Activated T-cell treated with anti-CD3 and anti-CD28 coated beads, Interleukin-2, amount 50 U/mL, for 4 hours (primary cell): Measurements from ENCODE around the gene CLCNKB. TPM values are rescaled to one million over a fixed set of nuclear protein-coding genes. Genes with fewer than 3 reads are reported as not detected.
A peak's percentile ranks its signal among the peaks of the same experiment; 100 is the strongest.
"Not testable (repeated sequence)": the region's sequence is repeated elsewhere in the genome, so short reads cannot be mapped to it uniquely, and the experiment has no call there.

ENCODE experiments used
- ATAC-seq, 2 donors: fragments of 200-7000 bp; cut with Tn5 transposase; one replicate each; pipeline ENCODE4 v1.10.0; 2021
- DNase-seq: peaks from one replicate; pipeline ENCODE4 v3.0.0-alpha.2; 2020
- H3K27me3 Mint-ChIP-seq: one replicate; pipeline ENCODE4 v1.8.0; 2021; ENCODE audit warnings: low read depth, mixed read lengths
- H3K36me3 Mint-ChIP-seq: one replicate; pipeline ENCODE4 v1.8.0; 2022; ENCODE audit warnings: mixed read lengths; ENCODE audit not compliant: insufficient read depth
- H3K4me1 Mint-ChIP-seq: one replicate; pipeline ENCODE4 v1.8.0; 2021; ENCODE audit warnings: low read depth, mixed read lengths
- H3K4me3 Mint-ChIP-seq: one replicate; pipeline ENCODE4 v1.8.0; 2021; ENCODE audit warnings: mild to moderate bottlenecking, moderate library complexity, mixed read lengths
- H3K9me3 Mint-ChIP-seq: one replicate; pipeline ENCODE4 v1.8.0; 2021; ENCODE audit warnings: mixed read lengths
- total RNA-seq, 3 donors: library from RNA; stranded (reverse); gene quantifications; one replicate each; pipeline ENCODE4 v1.2.1, GENCODE V29; 2021

The CLCNKB gene
- total RNA-seq, 3 donors from 2014 or later: not detected

- not testable (repeated sequence) for H3K4me3 Mint-ChIP-seq, H3K36me3 Mint-ChIP-seq, ATAC-seq, DNase-seq, H3K4me1 Mint-ChIP-seq, H3K27me3 Mint-ChIP-seq, H3K9me3 Mint-ChIP-seq
These were observed 7.1 kb upstream of the CLCNKB start for GRCh38 chr1:16036461-16036860.

DNA sequence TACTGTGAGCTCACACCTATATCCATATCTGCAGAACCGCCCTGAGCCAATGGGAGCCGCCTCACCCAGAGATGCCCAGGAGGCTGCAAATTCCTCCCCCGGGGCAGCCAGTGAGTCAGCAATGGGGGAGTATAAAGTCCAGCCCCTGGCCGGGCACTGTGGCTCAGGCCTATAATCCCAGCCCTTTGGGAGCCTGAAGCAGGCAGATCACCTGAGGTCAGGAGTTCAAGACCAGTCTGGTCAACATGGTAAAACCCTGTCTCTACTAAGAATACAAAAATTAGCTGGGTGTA lies 5.0 kb upstream of the CLCNKB start:
- Mint-ChIP-seq H3K4me1 (no peaks in the 10 kb centered on the region), H3K9me3 (no peaks in the 10 kb centered on the region), H3K27me3 (no peaks in the 10 kb centered on the region), H3K4me3 (no peak overlapping the region), H3K36me3 (no peaks in the 10 kb centered on the region)
- ATAC-seq: no peak
- no peak for DNase-seq

GRCh38 chr1:16039871-16040270 lies 3.7 kb upstream of the CLCNKB start:
- H3K4me3 Mint-ChIP-seq, H3K4me1 Mint-ChIP-seq, ATAC-seq: not testable (repeated sequence)

DNA sequence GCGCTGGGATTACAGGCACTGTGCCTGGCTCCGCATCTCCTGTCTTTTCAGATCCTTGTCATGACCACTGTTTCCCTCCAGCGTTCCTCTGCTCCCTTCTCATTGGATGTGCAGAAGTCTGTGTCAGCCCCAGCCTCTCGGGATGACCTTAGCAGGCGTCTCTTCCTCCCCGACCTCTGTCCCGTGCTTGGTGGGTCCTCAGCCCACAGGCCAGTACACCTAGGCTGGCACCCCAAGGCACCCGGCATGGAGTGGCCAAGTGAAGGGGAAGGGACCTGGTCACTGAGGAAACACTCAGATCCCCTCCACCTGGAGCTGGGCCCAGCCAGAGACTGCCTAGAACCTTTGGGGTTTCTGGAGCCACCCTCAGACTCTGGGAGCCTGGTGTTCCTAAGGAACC lies 2.4 kb upstream of the CLCNKB start:
- DNase-seq (no peak), ATAC-seq (no peak)
- no peaks in the 10 kb centered on the region for H3K27me3 Mint-ChIP-seq
- no peaks in the 10 kb centered on the region for H3K4me1 Mint-ChIP-seq
- H3K36me3 Mint-ChIP-seq: no peaks in the 10 kb centered on the region
- no peaks in the 10 kb centered on the region for H3K9me3 Mint-ChIP-seq
- no peak overlapping the region for H3K4me3 Mint-ChIP-seq

More at GRCh38 chr1:16039871-16040270, 3.7 kb upstream of the CLCNKB start:
- not testable (repeated sequence) for H3K27me3 Mint-ChIP-seq, H3K9me3 Mint-ChIP-seq, H3K36me3 Mint-ChIP-seq, DNase-seq

- H3K27me3 Mint-ChIP-seq: peaks cover 3% of the 10 kb centered on the region
- DNase-seq (no peak), ATAC-seq (no peak)
- no peaks in the 10 kb centered on the region for H3K9me3 Mint-ChIP-seq
- no peaks in the 10 kb centered on the region for H3K4me1 Mint-ChIP-seq
- H3K4me3 Mint-ChIP-seq: no peak overlapping the region
- H3K36me3 Mint-ChIP-seq: no peaks in the 10 kb centered on the region
These were observed 1.5 kb upstream of the CLCNKB start for GRCh38 chr1:16042096-16042495.

GRCh38 chr1:16042654-16043053 lies 928 bp upstream of the CLCNKB start:
- ATAC-seq, H3K36me3 Mint-ChIP-seq, H3K4me1 Mint-ChIP-seq, H3K4me3 Mint-ChIP-seq, H3K27me3 Mint-ChIP-seq, DNase-seq, H3K9me3 Mint-ChIP-seq: not testable (repeated sequence)

GRCh38 chr1:16043950-16044349 lies 368 bp downstream of the CLCNKB start:
- Mint-ChIP-seq H3K36me3 (no peaks in the 10 kb centered on the region), H3K4me1 (no peaks in the 10 kb centered on the region), H3K4me3 (no peak overlapping the region), H3K9me3 (no peaks in the 10 kb centered on the region), H3K27me3 (peaks cover 8% of the 10 kb centered on the region)
- no peak for DNase-seq
- ATAC-seq: no peak

DNA sequence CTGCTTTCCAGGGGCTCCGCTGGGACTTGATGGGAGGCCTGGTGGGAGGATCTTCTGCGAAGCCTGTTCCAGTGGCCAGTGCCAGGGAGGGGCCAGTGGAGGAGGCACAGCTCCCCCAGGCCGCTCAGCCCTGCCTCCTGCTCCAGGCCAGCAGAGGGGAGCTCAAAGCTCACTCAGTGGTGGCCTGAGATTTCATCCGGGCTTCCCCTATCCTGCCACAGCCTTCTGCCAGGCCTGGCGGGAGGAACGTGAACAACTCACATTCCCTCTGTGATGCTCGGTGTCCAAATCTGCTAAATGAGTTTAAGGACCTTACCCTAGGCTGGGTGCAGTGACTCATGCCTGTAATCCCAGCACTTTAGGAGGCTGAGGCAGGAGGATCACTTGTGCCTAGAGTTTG lies 3.3 kb downstream of the CLCNKB start:
- Mint-ChIP-seq H3K27me3 (peaks cover 11% of the 10 kb centered on the region), H3K9me3 (no peaks in the 10 kb centered on the region)
- ATAC-seq: no peak

GRCh38 chr1:16047791-16048475 lies 4.4 kb downstream of the CLCNKB start:
- H3K4me1 Mint-ChIP-seq: no peaks in the 10 kb centered on the region
- H3K36me3 Mint-ChIP-seq: no peaks in the 10 kb centered on the region
- no peak overlapping the region for H3K4me3 Mint-ChIP-seq
- H3K9me3 Mint-ChIP-seq: no peaks in the 10 kb centered on the region
- DNase-seq: no peak
- peaks cover 11% of the 10 kb centered on the region for H3K27me3 Mint-ChIP-seq
- no peak for ATAC-seq

More for the DNA sequence above, 3.3 kb downstream of the CLCNKB start:
- no peaks in the 10 kb centered on the region for H3K36me3 Mint-ChIP-seq
- H3K4me1 Mint-ChIP-seq: no peaks in the 10 kb centered on the region
- no peak for DNase-seq
- H3K4me3 Mint-ChIP-seq: no peak overlapping the region

- DNase-seq (peak; percentile 36), ATAC-seq (peak; percentile 59 to 67)
- peak overlapping the region; percentile 16 for H3K4me3 Mint-ChIP-seq
- H3K9me3 Mint-ChIP-seq: no peaks in the 10 kb centered on the region
- no peaks in the 10 kb centered on the region for H3K4me1 Mint-ChIP-seq
- H3K36me3 Mint-ChIP-seq: no peaks in the 10 kb centered on the region
- H3K27me3 Mint-ChIP-seq: peaks cover 11% of the 10 kb centered on the region
These were observed 5.1 kb downstream of the CLCNKB start for GRCh38 chr1:16048573-16049189.

DNA sequence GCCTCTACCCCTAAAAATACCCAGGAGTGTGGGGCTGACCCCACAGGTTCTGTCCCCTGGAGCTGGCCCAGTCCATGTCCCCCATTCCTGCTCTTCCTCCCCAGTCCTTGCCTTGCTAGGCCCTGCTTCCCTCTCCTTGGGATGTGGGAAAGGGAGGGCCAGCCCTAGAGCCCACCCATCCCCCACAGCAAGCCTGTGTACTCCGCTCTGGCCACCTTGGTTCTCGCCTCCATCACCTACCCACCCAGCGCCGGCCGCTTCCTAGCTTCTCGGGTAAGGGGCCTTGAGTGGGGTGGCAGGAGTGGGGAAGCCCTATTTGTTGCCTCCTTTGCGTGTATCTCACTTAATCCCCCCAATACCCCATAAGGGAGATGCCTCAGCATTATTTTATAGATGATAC lies 6.7 kb downstream of the CLCNKB start:
- peaks cover 11% of the 10 kb centered on the region for H3K27me3 Mint-ChIP-seq
- H3K9me3 Mint-ChIP-seq: no peaks in the 10 kb centered on the region
- DNase-seq (no peak), ATAC-seq (no peak)
- H3K36me3 Mint-ChIP-seq: no peaks in the 10 kb centered on the region
- H3K4me1 Mint-ChIP-seq: no peaks in the 10 kb centered on the region
- H3K4me3 Mint-ChIP-seq: no peak overlapping the region

- H3K36me3 Mint-ChIP-seq: no peaks in the 10 kb centered on the region
- no peaks in the 10 kb centered on the region for H3K4me1 Mint-ChIP-seq
- no peak for ATAC-seq
- no peak overlapping the region for H3K4me3 Mint-ChIP-seq
- no peaks in the 10 kb centered on the region for H3K9me3 Mint-ChIP-seq
- DNase-seq: no peak
- H3K27me3 Mint-ChIP-seq: peaks cover 11% of the 10 kb centered on the region
These were observed 7.5 kb downstream of the CLCNKB start for GRCh38 chr1:16051039-16051438.

- H3K4me1 Mint-ChIP-seq, H3K27me3 Mint-ChIP-seq, DNase-seq, ATAC-seq, H3K9me3 Mint-ChIP-seq, H3K36me3 Mint-ChIP-seq, H3K4me3 Mint-ChIP-seq: not testable (repeated sequence)
These were observed 8.4 kb downstream of the CLCNKB start for GRCh38 chr1:16051949-16052348.

DNA sequence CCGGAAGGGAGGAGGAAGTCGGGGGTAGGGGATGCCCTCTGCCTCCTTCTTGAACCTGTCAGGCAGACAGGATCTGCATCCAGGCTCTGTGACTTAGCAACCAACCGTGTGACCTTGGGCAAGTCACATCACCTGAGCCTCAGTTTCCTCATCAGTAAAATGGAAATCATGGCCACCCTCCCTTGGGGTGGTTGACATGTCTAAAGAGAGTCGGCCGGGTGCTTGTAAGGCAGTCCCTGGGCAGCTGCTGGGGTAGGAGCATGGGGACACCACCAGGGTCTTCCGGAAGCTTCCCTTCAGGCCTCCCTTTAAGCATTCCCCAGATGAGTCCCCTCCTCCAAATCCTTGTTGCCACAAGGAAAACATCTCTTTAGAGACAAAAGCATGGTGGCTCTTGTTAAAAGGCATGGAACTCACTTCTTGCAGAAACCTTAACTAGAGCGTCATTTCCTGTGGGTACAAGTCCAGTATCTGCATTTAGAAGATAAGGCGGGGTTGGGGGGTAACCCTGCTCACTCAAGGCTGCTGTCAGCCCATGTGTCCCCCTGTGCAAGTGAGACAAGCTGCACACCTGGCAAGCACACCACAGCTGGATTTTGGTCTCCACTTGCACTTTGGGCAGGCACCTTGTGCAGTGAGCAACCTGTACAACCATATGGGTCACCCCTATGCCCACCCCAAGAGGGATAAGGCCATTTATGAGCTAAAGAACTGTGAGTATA lies 10.4 kb downstream of the CLCNKB start:
- Mint-ChIP-seq H3K36me3 (no peaks in the 10 kb centered on the region), H3K27me3 (peaks cover 3% of the 10 kb centered on the region), H3K4me1 (no peaks in the 10 kb centered on the region), H3K9me3 (no peaks in the 10 kb centered on the region), H3K4me3 (no peak overlapping the region)
- ATAC-seq: no peak
- no peak for DNase-seq
